ENCODE measurements around the gene TMEM86A.
A peak's percentile ranks its signal among the peaks of the same experiment; 100 is the strongest.
"Not testable (repeated sequence)": the region's sequence is repeated elsewhere in the genome, so short reads cannot be mapped to it uniquely, and the experiment has no call there.

TMEM86A gene

GRCh38 chr11:18698341-18699268 lies at the start of gene TMEM86A:
TSS of gene TMEM86A (plus strand) at chr11:18698779. CDS start at chr11:18698887, 108 bp downstream.
- DNase-seq, result peak; percentile 82

GRCh38 chr11:18650353-18650752 lies 48.2 kb upstream of the TMEM86A start:
- no peak for DNase-seq

GRCh38 chr11:18650859-18651557 lies 47.6 kb upstream of the TMEM86A start:
- peak; percentile 31 for DNase-seq

- DNase-seq, result no peak
Observed at GRCh38 chr11:18657673-18658072, 40.9 kb upstream of the TMEM86A start.

- not testable (repeated sequence) for DNase-seq
Observed at GRCh38 chr11:18665353-18665872, 33.2 kb upstream of the TMEM86A start.

GRCh38 chr11:18668131-18668530 lies 30.4 kb upstream of the TMEM86A start:
- DNase-seq, result no peak

GRCh38 chr11:18669219-18669596 lies 29.4 kb upstream of the TMEM86A start:
- peak; percentile 10 for DNase-seq

GRCh38 chr11:18669711-18670110 lies 28.9 kb upstream of the TMEM86A start:
- DNase-seq, result no peak

- peak; percentile 6 for DNase-seq
Observed at GRCh38 chr11:18671246-18671645, 27.3 kb upstream of the TMEM86A start.

- DNase-seq, result peak; percentile 8
Observed at GRCh38 chr11:18672209-18672608, 26.4 kb upstream of the TMEM86A start.

- DNase-seq, result no peak
Observed at GRCh38 chr11:18676803-18677202, 21.8 kb upstream of the TMEM86A start.

- DNase-seq, result no peak
Observed at GRCh38 chr11:18677560-18677959, 21.0 kb upstream of the TMEM86A start.

- DNase-seq, result not testable (repeated sequence)
Observed at GRCh38 chr11:18681949-18682348, 16.6 kb upstream of the TMEM86A start.

- no peak for DNase-seq
Observed at GRCh38 chr11:18682466-18682865, 16.1 kb upstream of the TMEM86A start.

- DNase-seq, result no peak
Observed at GRCh38 chr11:18684267-18684666, 14.3 kb upstream of the TMEM86A start.

GRCh38 chr11:18691467-18692140 lies 7.0 kb upstream of the TMEM86A start:
- not testable (repeated sequence) for DNase-seq

GRCh38 chr11:18692941-18693760 lies 5.4 kb upstream of the TMEM86A start:
- DNase-seq, result no peak

- no peak for DNase-seq
Observed at GRCh38 chr11:18696638-18697225, 1.8 kb upstream of the TMEM86A start.

- DNase-seq, result no peak
Observed at GRCh38 chr11:18697576-18697975, 1.0 kb upstream of the TMEM86A start.

GRCh38 chr11:18699269-18699596 lies 654 bp downstream of the TMEM86A start:
- DNase-seq, result no peak

GRCh38 chr11:18699848-18700261 lies 1.3 kb downstream of the TMEM86A start:
- DNase-seq, result no peak

GRCh38 chr11:18700375-18700774 lies 1.8 kb downstream of the TMEM86A start:
- no peak for DNase-seq

All from stimulated activated naive CD4-positive, alpha-beta T cell treated with Interleukin-2 at 50 U/mL for 16 hours (primary cell).